CD4-positive, alpha-beta T cell treated with Interleukin-6 at 100 ng/mL for 8 hours (primary cell): ENCODE data around the gene ORAI2.
"Not testable (repeated sequence)": the region's sequence is repeated elsewhere in the genome, so short reads cannot be mapped to it uniquely, and the experiment has no call there.

ENCODE experiments used
- DNase-seq: peaks from one replicate; pipeline ENCODE4 v3.0.0-alpha.2; 2020; ENCODE audit warnings: mixed read lengths, low spot score

ORAI2 gene

GRCh38 chr7:102503141-102503540 is 69.8 kb downstream of the ORAI2 start:
- not testable (repeated sequence) for DNase-seq

GRCh38 chr7:102505298-102506185 is 72.2 kb downstream of the ORAI2 start:
- DNase-seq = not testable (repeated sequence)
